RWPE1 (cell line): ENCODE results near the gene MB21D2.
"Not testable (repeated sequence)": the region's sequence is repeated elsewhere in the genome, so short reads cannot be mapped to it uniquely, and the experiment has no call there.

ENCODE experiments used
- CTCF ChIA-PET: fragments of 350-600 bp; sonication (Branson Sonifier 250); formaldehyde crosslinking; extraction: SDS; loops from one replicate; lab custom pipeline; 2021; lab: Yijun Ruan, JAX
- POLR2A ChIA-PET: fragments of 400-600 bp; formaldehyde crosslinking; extraction: SDS; loops from one replicate; lab custom pipeline; 2020; ENCODE audit warnings: antibody characterized with exemption; ENCODE audit not compliant: low non-redundant PET; lab: Yijun Ruan, JAX
- DNase-seq: peaks from one replicate; pipeline ENCODE4 v3.0.0; 2012; ENCODE audit warnings: low spot score
- H3K27ac ChIP-seq: fragments of 450-650 bp; 2 replicates; pipeline ENCODE4 v1.5.1; 2017
- CTCF ChIP-seq: fragments of 450-650 bp; conservative IDR thresholded peaks from 2 replicates; pipeline ENCODE4 v1.5.1; 2017; ENCODE audit warnings: low read depth, mild to moderate bottlenecking

Gene MB21D2

GRCh38 chr3:192851821-192852372 lies 65.8 kb downstream of the MB21D2 start:
- DNase-seq: peak; percentile 91
- ChIA-PET CTCF (no interaction called here), POLR2A (no interaction called here)
- no peak for TF ChIP-seq CTCF
- peak overlapping the region; percentile 47 for H3K27ac ChIP-seq

- ChIA-PET POLR2A (no interaction called here), CTCF (interaction anchor here (0.6 to 1.1 kb wide), 5 partner anchors 33 to 603 kb away, joined by 3 to 10 read pairs (median 3); no protein-coding TSS in a partner anchor)
- H3K27ac ChIP-seq: peak overlapping the region; percentile 87
- DNase-seq: peak; percentile 88
- TF ChIP-seq CTCF: no peak
Measured at GRCh38 chr3:192850451-192850981, 67.1 kb downstream of the MB21D2 start.

- CTCF ChIA-PET: interaction anchor here (1.0 kb wide), 1 partner anchor 33 kb away, joined by 10 read pairs; no protein-coding TSS in a partner anchor
- DNase-seq, POLR2A ChIA-PET: not testable (repeated sequence)
- peak overlapping the region; percentile 87 for H3K27ac ChIP-seq
Measured at GRCh38 chr3:192849821-192850220, 67.8 kb downstream of the MB21D2 start.

DNA sequence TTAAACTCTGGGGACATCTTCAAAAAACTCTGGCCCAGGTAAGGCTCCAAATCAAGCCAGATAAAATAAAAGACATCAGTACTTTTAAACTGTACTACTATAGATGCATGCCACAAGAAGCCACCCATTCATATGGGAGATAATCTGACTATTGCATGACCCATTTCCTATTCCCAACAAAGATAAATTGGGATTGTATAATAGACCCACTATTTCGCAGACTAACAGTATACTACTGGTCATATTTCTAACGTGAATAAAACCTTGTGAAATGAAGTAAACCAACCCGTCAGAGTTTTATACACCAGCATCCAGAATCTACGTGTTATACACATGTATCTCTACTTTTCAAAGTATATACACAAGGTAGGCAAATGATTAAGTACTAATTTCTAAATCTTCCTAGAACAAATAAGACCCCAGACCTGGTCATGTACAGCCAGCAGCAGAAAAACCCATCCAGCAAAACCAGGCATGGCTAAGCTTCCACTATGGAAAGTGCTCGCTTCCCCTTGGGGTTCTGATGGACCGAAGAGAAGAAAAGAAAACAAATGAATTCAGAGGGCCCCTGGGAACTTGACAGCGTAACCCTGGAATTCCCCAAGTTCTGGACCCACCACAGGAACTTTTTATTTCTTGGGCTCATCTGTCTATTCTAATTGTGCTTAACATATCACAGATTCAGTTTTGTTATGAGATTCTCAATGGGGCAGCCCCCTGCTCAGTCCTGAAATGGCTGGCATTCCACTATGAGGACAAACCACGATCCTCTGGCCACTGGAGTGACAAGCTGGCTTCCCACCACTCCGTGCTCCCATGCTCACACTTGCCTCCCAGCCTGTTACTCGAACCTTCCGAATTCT lies 69.1 kb downstream of the MB21D2 start:
- DNase-seq: no peak
- ChIA-PET CTCF (no interaction called here), POLR2A (no interaction called here)
- no peak overlapping the region for H3K27ac ChIP-seq
- TF ChIP-seq CTCF: no peak

GRCh38 chr3:192847941-192848340 lies 69.7 kb downstream of the MB21D2 start:
- no peak for DNase-seq

DNA sequence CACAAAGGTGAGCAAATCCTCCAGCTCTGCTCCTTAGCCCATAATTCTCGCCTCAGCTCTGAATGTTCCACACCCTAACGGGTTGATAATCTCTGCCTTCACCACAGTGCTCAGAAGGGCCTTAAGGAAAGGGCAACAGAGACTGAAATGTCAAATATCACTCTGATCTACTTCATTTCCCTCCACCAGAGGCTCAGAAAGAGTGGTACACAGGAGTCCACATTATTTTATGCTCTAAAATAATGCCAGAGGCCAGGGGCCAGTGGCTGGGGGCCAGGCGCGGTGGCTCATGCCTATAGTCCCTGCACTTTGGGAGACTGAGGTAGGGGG lies 72.2 kb downstream of the MB21D2 start:
- DNase-seq: no peak
- no peak for TF ChIP-seq CTCF
- ChIA-PET POLR2A (no interaction called here), CTCF (no interaction called here)
- no peak overlapping the region for H3K27ac ChIP-seq

More at GRCh38 chr3:192847941-192848340, 69.7 kb downstream of the MB21D2 start:
- TF ChIP-seq CTCF: no peak
- no peak overlapping the region for H3K27ac ChIP-seq
- ChIA-PET CTCF (no interaction called here), POLR2A (no interaction called here)
